HL-60 (cell line): ENCODE results near the gene OR6A2.
A peak's percentile ranks its signal among the peaks of the same experiment; 100 is the strongest.

ENCODE experiments used
- DNase-seq, 2 experiments: peaks; one replicate each; pipeline ENCODE4 v3.0.0-alpha.2; 2010 to 2020; ENCODE audit warnings: low read depth in 1 of 2, low spot score in 1 of 2
- H3K27ac ChIP-seq: fragments of 250-450 bp; sonication (Bioruptor Pico); replicated peaks from 2 replicates; pipeline ENCODE4 v1.5.1; 2020; ENCODE audit warnings: mild to moderate bottlenecking, moderate library complexity
- H3K27me3 ChIP-seq: fragments of 250-450 bp; sonication (Bioruptor Pico); 2 replicates; pipeline ENCODE4 v1.5.1; 2021; ENCODE audit warnings: mild to moderate bottlenecking, moderate library complexity; ENCODE audit not compliant: insufficient read depth, poor library complexity, severe bottlenecking
- H3K4me3 ChIP-seq: replicated peaks from 2 replicates; pipeline ENCODE4 v1.5.1; 2011; ENCODE audit warnings: mild to moderate bottlenecking, control low read depth, low read length; ENCODE audit not compliant: insufficient read depth
- GABPA ChIP-seq: IDR thresholded peaks from 2 replicates; pipeline ENCODE4 v1.6.1; 2012; ENCODE audit warnings: low read depth
- POLR2AphosphoS5 ChIP-seq: IDR thresholded peaks from 2 replicates; pipeline ENCODE4 v1.6.1; 2012; ENCODE audit warnings: low read depth
- SPI1 ChIP-seq: IDR thresholded peaks from 2 replicates; pipeline ENCODE4 v1.6.1; 2012; ENCODE audit warnings: low read depth, mild to moderate bottlenecking, borderline replicate concordance
- TF ChIP-seq, protein P1 (sequence below): IDR thresholded peaks from one replicate; pipeline ENCODE4 v1.5.1; 2011; ENCODE audit warnings: low read length, control low read depth, inconsistent platforms; ENCODE audit not compliant: insufficient read depth
- TF ChIP-seq, protein P2 (sequence below): IDR thresholded peaks from 2 replicates; pipeline ENCODE4 v1.6.1; 2012; ENCODE audit warnings: low read depth; ENCODE audit not compliant: insufficient replicate concordance

The OR6A2 gene

GRCh38 chr11:6745465-6746015, 53.9 kb downstream of the OR6A2 start:
- TF ChIP-seq, protein P1, sequence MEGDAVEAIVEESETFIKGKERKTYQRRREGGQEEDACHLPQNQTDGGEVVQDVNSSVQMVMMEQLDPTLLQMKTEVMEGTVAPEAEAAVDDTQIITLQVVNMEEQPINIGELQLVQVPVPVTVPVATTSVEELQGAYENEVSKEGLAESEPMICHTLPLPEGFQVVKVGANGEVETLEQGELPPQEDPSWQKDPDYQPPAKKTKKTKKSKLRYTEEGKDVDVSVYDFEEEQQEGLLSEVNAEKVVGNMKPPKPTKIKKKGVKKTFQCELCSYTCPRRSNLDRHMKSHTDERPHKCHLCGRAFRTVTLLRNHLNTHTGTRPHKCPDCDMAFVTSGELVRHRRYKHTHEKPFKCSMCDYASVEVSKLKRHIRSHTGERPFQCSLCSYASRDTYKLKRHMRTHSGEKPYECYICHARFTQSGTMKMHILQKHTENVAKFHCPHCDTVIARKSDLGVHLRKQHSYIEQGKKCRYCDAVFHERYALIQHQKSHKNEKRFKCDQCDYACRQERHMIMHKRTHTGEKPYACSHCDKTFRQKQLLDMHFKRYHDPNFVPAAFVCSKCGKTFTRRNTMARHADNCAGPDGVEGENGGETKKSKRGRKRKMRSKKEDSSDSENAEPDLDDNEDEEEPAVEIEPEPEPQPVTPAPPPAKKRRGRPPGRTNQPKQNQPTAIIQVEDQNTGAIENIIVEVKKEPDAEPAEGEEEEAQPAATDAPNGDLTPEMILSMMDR = no peak
- TF ChIP-seq POLR2AphosphoS5 = no peak
- TF ChIP-seq, protein P2, sequence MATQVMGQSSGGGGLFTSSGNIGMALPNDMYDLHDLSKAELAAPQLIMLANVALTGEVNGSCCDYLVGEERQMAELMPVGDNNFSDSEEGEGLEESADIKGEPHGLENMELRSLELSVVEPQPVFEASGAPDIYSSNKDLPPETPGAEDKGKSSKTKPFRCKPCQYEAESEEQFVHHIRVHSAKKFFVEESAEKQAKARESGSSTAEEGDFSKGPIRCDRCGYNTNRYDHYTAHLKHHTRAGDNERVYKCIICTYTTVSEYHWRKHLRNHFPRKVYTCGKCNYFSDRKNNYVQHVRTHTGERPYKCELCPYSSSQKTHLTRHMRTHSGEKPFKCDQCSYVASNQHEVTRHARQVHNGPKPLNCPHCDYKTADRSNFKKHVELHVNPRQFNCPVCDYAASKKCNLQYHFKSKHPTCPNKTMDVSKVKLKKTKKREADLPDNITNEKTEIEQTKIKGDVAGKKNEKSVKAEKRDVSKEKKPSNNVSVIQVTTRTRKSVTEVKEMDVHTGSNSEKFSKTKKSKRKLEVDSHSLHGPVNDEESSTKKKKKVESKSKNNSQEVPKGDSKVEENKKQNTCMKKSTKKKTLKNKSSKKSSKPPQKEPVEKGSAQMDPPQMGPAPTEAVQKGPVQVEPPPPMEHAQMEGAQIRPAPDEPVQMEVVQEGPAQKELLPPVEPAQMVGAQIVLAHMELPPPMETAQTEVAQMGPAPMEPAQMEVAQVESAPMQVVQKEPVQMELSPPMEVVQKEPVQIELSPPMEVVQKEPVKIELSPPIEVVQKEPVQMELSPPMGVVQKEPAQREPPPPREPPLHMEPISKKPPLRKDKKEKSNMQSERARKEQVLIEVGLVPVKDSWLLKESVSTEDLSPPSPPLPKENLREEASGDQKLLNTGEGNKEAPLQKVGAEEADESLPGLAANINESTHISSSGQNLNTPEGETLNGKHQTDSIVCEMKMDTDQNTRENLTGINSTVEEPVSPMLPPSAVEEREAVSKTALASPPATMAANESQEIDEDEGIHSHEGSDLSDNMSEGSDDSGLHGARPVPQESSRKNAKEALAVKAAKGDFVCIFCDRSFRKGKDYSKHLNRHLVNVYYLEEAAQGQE = no peak
- TF ChIP-seq SPI1 = no peak
- TF ChIP-seq GABPA = no peak

GRCh38 chr11:6745018-6745417, 54.5 kb downstream of the OR6A2 start:
- peak overlapping the region; percentile 51 for H3K27ac ChIP-seq
- TF ChIP-seq POLR2AphosphoS5 (no peak), SPI1 (no peak), GABPA (no peak)
- TF ChIP-seq, protein P2 = no peak
- TF ChIP-seq, protein P1 = no peak
- no peaks in the 10 kb centered on the region for H3K27me3 ChIP-seq
- no peak for DNase-seq
- no peak overlapping the region for H3K4me3 ChIP-seq

More at GRCh38 chr11:6745465-6746015, 53.9 kb downstream of the OR6A2 start:
- Histone ChIP-seq H3K4me3 (no peak overlapping the region), H3K27ac (peak overlapping the region; percentile 51), H3K27me3 (no peaks in the 10 kb centered on the region)
- DNase-seq = peak; percentile 16 to 38

GRCh38 chr11:6742260-6742659, 57.2 kb downstream of the OR6A2 start:
- no peak for TF ChIP-seq POLR2AphosphoS5
- TF ChIP-seq, protein P2 = no peak
- TF ChIP-seq GABPA = no peak
- TF ChIP-seq, protein P1 = no peak
- TF ChIP-seq SPI1 = no peak
- H3K4me3 ChIP-seq = no peak overlapping the region
- DNase-seq = no peak
- H3K27ac ChIP-seq = no peak overlapping the region
- no peaks in the 10 kb centered on the region for H3K27me3 ChIP-seq
